Measurements from ENCODE around the gene NDUFV1.
A peak's percentile ranks its signal among the peaks of the same experiment; 100 is the strongest.
"Not testable (repeated sequence)": the region's sequence is repeated elsewhere in the genome, so short reads cannot be mapped to it uniquely, and the experiment has no call there.

Gene NDUFV1

GRCh38 chr11:67584205-67584880 lies 22.4 kb upstream of the NDUFV1 start:
- peak overlapping the region; percentile 84 for H3K27ac ChIP-seq

GRCh38 chr11:67584881-67585873 lies 21.6 kb upstream of the NDUFV1 start:
- peak overlapping the region; percentile 84; the same call in 1 of the 2 replicates for H3K27ac ChIP-seq
- H3K9ac ChIP-seq (ENCODE audit: insufficient read length): peak overlapping the region; percentile 92
- no peaks in the 10 kb centered on the region for H3K9me3 ChIP-seq (ENCODE audit: low read depth, low read length)
- peak overlapping the region; percentile 91 for H3K4me3 ChIP-seq
- TF ChIP-seq EZH2 (IDR thresholded peaks at IDR 0.05) (no peak), FOXP2 (optimal IDR thresholded peaks at IDR 0.05; ENCODE audit: control extremely low read depth, extremely low read length, insufficient read depth) (no peak), POLR2AphosphoS5 (IDR thresholded peaks at IDR 0.05; ENCODE audit: borderline replicate concordance, low read depth, low read length) (no peak; the same call in 1 of the 2 replicates)
- H3K36me3 ChIP-seq (ENCODE audit: insufficient read depth, low read length): peaks cover 35% of the 10 kb centered on the region
- DNase-seq (ENCODE audit: low read depth, low spot score): no peak

More at GRCh38 chr11:67584205-67584880, 22.4 kb upstream of the NDUFV1 start:
- Histone ChIP-seq H3K36me3 (ENCODE audit: insufficient read depth, low read length) (peaks cover 35% of the 10 kb centered on the region), H3K9ac (ENCODE audit: insufficient read length) (peak overlapping the region; percentile 92), H3K4me3 (peak overlapping the region; percentile 91), H3K9me3 (ENCODE audit: low read depth, low read length) (no peaks in the 10 kb centered on the region)
- TF ChIP-seq POLR2AphosphoS5 (IDR thresholded peaks at IDR 0.05; ENCODE audit: borderline replicate concordance, low read depth, low read length) (no peak), EZH2 (IDR thresholded peaks at IDR 0.05) (no peak)
- no peak for DNase-seq (ENCODE audit: low read depth, low spot score)

GRCh38 chr11:67585911-67586310 lies 20.8 kb upstream of the NDUFV1 start:
- Histone ChIP-seq H3K27ac (no peak overlapping the region), H3K36me3 (ENCODE audit: insufficient read depth, low read length) (peaks cover 35% of the 10 kb centered on the region), H3K9me3 (ENCODE audit: low read depth, low read length) (no peaks in the 10 kb centered on the region), H3K4me3 (no peak overlapping the region), H3K9ac (ENCODE audit: insufficient read length) (no peak overlapping the region)
- DNase-seq (ENCODE audit: low read depth, low spot score): no peak
- TF ChIP-seq POLR2AphosphoS5 (IDR thresholded peaks at IDR 0.05; ENCODE audit: borderline replicate concordance, low read depth, low read length): no peak
- TF ChIP-seq EZH2 (IDR thresholded peaks at IDR 0.05): no peak

- no peak for TF ChIP-seq FOXP2 (optimal IDR thresholded peaks at IDR 0.05; ENCODE audit: control extremely low read depth, extremely low read length, insufficient read depth)
- no peak for TF ChIP-seq EZH2 (IDR thresholded peaks at IDR 0.05)
- TF ChIP-seq POLR2AphosphoS5 (IDR thresholded peaks at IDR 0.05; ENCODE audit: borderline replicate concordance, low read depth, low read length): no peak; the same call in 1 of the 2 replicates
- H3K9ac ChIP-seq (ENCODE audit: insufficient read length): no peak overlapping the region
- no peak overlapping the region for H3K4me3 ChIP-seq
- no peaks in the 10 kb centered on the region for H3K9me3 ChIP-seq (ENCODE audit: low read depth, low read length)
- H3K27ac ChIP-seq: no peak overlapping the region
- DNase-seq (ENCODE audit: low read depth, low spot score): no peak
- H3K36me3 ChIP-seq (ENCODE audit: insufficient read depth, low read length): peaks cover 35% of the 10 kb centered on the region
Observed at GRCh38 chr11:67586568-67587250, 20.0 kb upstream of the NDUFV1 start.

- Histone ChIP-seq H3K36me3 (ENCODE audit: insufficient read depth, low read length) (peaks cover 35% of the 10 kb centered on the region), H3K27ac (no peak overlapping the region), H3K4me3 (no peak overlapping the region), H3K9me3 (ENCODE audit: low read depth, low read length) (no peaks in the 10 kb centered on the region), H3K9ac (ENCODE audit: insufficient read length) (no peak overlapping the region)
- no peak for TF ChIP-seq EZH2 (IDR thresholded peaks at IDR 0.05)
- no peak for TF ChIP-seq POLR2AphosphoS5 (IDR thresholded peaks at IDR 0.05; ENCODE audit: borderline replicate concordance, low read depth, low read length)
- no peak for TF ChIP-seq FOXP2 (optimal IDR thresholded peaks at IDR 0.05; ENCODE audit: control extremely low read depth, extremely low read length, insufficient read depth)
- DNase-seq (ENCODE audit: low read depth, low spot score): no peak
Observed at GRCh38 chr11:67588136-67588503, 18.6 kb upstream of the NDUFV1 start.

GRCh38 chr11:67588899-67589415 lies 17.8 kb upstream of the NDUFV1 start:
- H3K36me3 ChIP-seq (ENCODE audit: insufficient read depth, low read length): peaks cover 35% of the 10 kb centered on the region
- not testable (repeated sequence) for H3K27ac ChIP-seq; DNase-seq (ENCODE audit: low read depth, low spot score); H3K9me3 ChIP-seq (ENCODE audit: low read depth, low read length); H3K9ac ChIP-seq (ENCODE audit: insufficient read length); H3K4me3 ChIP-seq

GRCh38 chr11:67592880-67593564 lies 13.7 kb upstream of the NDUFV1 start:
- H3K27ac ChIP-seq: no peak overlapping the region
- H3K9ac ChIP-seq (ENCODE audit: insufficient read length): no peak overlapping the region
- H3K9me3 ChIP-seq (ENCODE audit: low read depth, low read length): no peaks in the 10 kb centered on the region
- H3K36me3 ChIP-seq (ENCODE audit: insufficient read depth, low read length): peaks cover 3% of the 10 kb centered on the region; the same call in 1 of the 2 replicates
- no peak for DNase-seq (ENCODE audit: low read depth, low spot score)
- no peak overlapping the region for H3K4me3 ChIP-seq
- TF ChIP-seq EZH2 (IDR thresholded peaks at IDR 0.05) (no peak), POLR2AphosphoS5 (IDR thresholded peaks at IDR 0.05; ENCODE audit: borderline replicate concordance, low read depth, low read length) (no peak), FOXP2 (optimal IDR thresholded peaks at IDR 0.05; ENCODE audit: control extremely low read depth, extremely low read length, insufficient read depth) (no peak)

GRCh38 chr11:67593565-67593905 lies 13.2 kb upstream of the NDUFV1 start:
- Histone ChIP-seq H3K27ac (no peak overlapping the region), H3K9ac (ENCODE audit: insufficient read length) (no peak overlapping the region), H3K36me3 (ENCODE audit: insufficient read depth, low read length) (no peaks in the 10 kb centered on the region), H3K4me3 (no peak overlapping the region), H3K9me3 (ENCODE audit: low read depth, low read length) (no peaks in the 10 kb centered on the region)
- DNase-seq (ENCODE audit: low read depth, low spot score): no peak
- TF ChIP-seq POLR2AphosphoS5 (IDR thresholded peaks at IDR 0.05; ENCODE audit: borderline replicate concordance, low read depth, low read length) (no peak), EZH2 (IDR thresholded peaks at IDR 0.05) (no peak), FOXP2 (optimal IDR thresholded peaks at IDR 0.05; ENCODE audit: control extremely low read depth, extremely low read length, insufficient read depth) (no peak)
